Measurements from ENCODE around the gene AP1B1.

AP1B1 gene

DNA sequence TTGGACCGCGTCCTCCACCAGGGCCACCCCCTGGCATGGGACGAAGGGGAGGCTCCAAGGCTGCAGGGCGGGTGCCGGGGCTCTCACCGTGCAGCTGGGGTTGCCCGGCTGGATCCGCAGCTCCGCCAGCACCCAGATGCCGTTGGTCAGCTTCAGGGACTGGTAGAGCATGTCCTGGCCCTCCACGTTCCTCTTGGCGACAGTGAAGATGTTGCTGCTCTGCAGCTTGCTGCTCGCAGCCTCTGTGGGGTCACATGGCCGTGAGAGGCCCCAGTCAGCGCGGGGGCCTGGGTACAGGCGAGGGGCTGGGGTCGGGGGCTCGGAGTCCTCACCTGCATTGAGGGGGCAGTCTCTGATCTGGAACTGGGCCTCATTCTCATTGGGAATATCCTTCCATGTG lies 58.1 kb downstream of the AP1B1 start:
- no peak for DNase-seq

DNA sequence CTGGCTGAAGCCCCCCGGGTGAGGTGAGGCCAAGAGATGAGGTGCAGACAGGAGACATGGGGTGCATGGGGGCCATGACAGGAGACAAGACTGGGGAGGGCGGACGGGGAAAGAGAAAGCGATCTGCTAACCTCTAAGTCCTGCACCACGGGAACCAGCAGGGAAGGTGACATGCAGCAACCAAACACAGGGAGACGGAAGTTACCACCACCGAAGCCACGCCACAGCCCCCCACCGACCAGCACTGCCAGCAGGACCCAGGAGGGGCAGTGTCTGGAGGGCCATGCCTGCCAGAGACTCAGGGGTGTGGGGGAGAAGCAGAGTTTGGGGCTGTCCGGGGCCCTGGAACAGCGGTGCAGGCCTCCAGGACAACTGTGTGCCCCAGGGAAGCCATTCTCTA lies 58.8 kb downstream of the AP1B1 start:
- DNase-seq: no peak

DNA sequence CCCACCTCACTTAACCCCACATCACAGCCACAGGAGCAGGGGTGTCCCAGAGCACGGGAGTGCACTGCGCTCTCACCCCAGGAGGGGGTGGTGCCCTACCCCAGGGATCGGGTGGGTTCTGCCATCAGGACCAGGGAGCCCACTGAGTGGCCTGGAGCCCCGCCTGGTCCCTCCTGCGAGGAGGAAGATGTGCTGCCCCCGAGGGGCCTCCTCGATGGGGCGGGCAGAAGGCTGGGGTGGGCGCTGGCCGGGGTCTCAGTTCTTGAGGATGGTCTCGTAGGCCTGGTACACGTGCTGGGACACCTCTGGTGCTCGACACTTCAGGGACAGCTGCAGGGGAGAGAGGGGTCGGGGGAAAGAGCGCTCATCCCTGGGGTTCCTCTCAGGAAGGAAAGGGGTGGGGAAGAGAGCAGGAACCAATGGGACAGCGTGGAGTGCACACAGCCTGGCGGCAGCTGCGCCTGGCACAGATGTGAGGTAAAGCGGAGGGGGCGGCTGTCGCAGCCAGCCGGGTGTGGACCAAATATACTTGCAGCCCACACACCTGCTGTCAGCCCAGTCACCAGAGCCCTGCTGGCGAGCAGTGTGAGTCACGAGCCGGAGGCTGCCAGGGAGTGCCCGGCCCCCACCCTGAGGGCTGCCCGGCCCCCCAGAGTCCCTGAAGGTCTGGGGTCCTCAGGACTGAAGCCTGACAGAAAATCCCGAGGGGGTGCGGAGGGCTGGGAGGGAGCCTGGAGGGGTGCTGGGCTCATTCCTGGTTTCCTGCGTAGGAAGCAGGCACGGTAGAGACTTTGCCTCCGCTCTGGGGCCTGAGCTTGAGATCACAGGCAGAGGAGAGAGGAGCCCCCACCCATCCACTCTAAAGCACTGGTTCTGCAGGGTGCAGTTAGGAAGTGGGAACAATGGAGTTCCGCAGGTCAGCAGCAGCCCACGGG lies 59.5 kb downstream of the AP1B1 start:
- DNase-seq: no peak

DNA sequence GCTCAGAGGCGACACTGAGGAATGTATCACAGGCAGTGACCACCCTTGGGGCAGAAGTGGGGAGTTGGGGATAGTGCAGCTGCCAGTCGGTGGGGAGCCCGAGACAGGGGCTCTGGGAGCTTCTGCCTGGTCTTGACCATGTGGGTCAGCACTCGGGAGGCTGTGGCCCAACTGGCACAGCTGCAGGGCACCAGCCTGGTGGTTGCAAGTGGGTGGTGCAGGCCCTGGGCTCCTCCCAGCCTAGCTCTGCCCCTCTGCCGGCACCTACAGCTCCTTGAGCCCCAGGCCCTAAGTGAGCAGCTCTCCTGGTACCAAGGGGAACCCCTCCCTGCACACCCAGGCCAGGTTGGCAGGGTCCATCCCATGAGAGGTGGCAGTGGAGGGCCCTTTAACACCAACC lies 60.3 kb downstream of the AP1B1 start:
- DNase-seq: no peak

DNA sequence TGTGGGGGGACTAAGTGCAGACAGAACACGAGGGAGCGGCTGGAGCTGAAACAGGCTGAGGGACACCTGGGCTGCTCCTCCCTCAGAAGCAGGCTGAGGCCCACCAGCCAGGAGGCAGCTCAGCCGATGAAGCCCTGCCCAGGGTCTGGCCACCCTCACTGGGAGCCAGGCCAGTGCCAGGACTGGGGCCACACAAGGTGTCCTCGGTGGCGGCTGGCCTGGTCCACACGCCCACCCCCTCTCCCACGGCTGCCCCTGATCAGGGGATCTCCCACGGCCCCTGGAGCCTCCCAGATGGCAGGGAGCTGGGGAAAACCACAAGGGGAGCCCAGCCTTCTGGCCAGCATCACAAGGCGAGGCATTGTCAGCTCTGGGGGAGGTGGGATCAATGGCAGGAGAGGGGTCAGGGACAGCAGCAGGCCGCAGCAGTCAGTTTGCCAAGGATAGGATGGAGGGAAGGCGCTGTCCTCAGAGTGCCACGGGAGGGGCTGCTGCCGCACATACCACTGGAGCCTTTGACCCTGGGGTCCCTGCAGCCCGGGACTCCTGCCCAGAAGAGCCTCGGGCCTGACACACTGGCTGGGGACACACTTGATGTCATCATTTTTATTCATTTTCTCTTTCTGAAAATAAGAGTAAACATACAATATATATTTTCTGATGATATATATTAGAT lies 61.1 kb downstream of the AP1B1 start:
- no peak for DNase-seq

DNA sequence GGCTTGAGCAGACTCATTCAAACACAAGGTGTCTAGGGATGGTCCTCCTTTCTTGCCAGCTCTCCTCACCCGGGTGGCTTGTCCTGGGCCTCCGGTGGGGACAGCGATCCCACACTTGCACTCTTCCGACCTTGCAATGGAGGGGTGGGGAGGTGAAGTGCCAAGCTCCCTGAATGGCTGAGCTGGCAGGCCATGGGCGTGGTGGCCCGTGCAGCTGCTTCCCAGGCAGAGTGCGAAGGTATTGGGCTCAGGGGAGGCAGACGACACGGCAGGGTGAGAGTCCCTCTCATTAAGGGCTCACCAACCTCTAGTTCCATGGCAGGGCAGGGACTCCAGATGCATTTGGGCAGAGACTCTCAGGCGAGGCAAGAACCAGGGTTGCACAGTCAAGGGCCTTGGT lies 61.9 kb downstream of the AP1B1 start:
- DNase-seq: no peak

DNA sequence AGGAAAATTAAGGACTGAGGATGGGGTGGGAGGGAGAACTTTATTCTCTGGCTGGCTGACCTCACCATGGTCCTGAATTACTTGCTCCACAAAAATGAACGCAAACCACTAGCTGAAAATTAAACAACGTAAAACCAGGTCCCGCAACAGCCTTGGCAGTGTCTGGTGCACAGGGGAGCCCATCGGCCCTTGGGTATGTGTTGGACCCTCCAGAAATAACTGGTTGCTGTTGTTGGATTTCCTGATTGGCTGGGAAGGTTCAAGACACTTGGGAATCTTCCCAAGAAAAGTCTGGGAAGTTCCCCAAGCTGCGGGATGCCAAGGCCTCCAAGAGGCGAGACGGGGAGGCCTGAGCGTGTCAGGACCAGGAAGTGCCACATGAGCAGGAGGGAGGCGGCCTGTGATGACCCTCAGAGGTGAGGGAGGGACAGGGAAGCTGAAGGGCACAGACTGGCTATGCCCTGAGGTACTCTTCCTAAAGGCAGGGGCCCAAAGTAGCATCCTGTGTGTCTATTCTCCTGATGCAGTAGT lies 62.5 kb downstream of the AP1B1 start:
- DNase-seq: no peak

DNA sequence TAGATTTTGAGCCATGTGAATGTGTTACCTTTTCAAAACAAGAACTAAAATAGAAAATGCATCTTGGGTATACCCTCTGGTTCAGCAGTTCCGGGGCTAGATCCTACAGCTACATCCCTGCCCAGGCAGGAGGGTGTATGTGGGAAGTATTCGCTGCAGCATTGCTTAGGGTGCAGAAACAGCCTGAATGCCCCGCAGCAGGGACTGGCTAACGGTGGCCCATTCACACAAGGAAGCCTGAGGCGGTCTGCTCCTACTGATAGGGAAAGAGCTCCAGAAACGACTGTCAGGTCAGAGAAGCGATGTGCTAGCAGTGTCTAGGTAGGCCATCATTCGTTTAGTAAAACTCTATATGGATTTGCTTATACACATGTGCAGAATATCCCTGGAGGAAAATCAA lies 63.0 kb downstream of the AP1B1 start:
- DNase-seq: no peak

DNA sequence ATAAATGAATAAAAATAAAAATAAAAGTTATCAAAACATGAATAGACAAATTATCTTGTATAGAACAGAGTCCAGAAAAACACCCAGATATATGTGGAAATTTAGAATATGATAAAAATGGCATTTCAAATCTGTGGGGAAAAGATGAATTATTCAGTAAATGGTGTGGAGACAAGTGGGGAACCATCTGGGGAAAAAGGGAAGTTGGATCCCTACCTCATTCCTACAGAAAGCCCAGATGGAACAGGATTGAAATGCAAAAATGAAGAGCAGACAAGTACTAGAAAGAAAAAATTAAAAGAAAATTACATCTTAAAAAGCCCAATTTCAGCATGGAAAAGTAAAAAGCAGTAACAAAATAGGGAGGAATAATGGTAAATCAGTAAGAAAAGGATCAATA lies 64.7 kb downstream of the AP1B1 start:
- no peak for DNase-seq

DNA sequence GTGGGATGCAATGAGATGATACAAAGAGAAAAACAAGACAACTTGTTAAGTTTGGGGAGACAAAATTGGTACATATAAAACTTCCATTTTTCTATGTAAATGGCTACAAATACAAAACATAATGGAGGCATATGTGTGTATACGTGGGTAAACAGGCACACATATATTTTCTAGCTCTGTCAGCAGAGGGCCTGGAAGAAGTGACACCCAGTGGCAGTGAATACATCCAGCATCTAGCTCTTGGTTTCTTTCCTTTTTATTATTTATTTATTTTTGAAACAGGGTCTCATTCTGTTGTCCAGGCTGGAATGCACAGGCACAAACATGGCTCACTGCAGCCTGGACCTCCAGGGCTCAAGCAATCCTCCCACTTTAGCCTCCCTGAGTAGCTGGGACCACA lies 67.8 kb downstream of the AP1B1 start:
- no peak for DNase-seq

DNA sequence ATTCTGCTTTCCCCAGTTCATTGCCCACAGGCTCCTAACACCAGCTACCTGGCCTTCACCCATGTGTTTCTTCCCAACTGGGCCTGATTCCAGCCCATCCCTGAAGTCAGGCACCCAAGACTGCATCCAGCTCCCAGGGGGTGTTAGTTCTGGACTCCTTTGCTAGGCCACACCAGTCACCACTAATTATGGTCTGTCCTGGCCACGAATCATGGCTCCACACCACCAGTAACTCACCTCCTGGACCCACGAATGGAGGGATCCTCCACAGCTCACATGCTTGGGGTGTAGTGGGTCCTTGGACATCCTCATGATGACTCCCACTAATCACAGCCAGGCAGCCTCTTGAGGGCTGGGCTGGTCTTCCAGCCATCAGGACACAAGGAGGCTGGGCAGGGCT lies 69.3 kb downstream of the AP1B1 start:
- DNase-seq: no peak

DNA sequence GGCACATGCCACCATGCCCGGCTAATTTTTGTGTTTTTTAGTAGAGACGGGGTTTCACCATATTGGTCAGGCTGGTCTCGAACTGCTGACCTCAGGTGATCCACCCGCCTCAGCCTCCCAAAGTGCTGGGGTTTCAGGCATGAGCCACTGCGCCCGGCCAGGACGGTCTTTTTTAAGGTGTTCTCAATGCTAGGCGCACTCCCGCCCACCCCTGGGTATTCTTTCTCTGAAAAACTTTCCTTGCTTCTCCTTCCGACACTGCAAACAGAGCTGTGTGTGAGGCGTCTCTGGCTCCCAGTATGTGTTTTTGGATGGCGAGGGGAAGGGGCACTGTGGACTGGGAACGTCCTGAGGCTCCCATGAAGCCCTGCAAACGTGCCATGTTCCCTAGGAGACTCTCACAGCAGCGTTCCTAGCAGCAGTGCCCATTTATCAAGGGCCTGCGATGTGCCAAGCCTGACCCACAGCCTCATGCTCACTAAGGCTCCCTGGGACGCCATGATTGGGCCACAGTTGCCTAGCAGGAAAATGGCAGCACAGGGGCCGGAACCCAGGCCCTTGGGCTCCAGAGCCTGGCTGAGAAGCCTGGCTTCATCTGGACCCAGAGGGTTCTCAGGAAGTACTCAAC lies 70.4 kb downstream of the AP1B1 start:
- no peak for DNase-seq

DNA sequence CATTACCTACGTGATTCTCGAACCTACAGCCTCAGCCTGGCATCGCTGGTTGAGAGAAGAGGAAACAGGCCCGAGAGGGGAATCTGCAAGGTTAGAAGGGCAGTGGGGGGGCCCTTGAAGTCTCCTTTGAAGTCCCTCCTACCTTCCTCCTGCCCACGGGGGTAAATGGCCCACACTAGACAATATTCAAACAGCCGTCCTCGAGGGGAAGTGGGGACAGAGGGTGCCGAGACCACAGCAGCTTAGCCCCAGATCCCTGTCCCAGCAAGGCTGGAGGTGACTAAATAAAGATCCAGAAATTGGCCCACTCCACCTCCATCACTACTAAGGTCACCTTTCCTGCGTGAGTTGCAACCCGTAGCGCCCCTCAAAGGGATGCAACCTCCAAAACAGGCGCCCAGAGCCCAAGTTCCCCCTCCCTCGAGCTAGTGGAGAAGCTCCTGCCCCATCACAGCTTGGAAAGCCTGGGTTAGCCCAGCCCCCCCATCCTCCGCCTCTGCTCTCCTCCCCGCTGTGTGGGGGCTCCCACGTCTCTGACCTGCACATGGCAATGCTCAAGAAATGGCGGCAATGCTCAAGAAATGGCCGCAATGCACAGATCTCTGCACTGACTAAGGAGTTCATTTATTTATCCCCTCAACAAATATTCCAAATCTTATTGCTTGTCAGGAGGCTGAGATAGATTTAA lies 72.1 kb downstream of the AP1B1 start:
- DNase-seq: no peak

DNA sequence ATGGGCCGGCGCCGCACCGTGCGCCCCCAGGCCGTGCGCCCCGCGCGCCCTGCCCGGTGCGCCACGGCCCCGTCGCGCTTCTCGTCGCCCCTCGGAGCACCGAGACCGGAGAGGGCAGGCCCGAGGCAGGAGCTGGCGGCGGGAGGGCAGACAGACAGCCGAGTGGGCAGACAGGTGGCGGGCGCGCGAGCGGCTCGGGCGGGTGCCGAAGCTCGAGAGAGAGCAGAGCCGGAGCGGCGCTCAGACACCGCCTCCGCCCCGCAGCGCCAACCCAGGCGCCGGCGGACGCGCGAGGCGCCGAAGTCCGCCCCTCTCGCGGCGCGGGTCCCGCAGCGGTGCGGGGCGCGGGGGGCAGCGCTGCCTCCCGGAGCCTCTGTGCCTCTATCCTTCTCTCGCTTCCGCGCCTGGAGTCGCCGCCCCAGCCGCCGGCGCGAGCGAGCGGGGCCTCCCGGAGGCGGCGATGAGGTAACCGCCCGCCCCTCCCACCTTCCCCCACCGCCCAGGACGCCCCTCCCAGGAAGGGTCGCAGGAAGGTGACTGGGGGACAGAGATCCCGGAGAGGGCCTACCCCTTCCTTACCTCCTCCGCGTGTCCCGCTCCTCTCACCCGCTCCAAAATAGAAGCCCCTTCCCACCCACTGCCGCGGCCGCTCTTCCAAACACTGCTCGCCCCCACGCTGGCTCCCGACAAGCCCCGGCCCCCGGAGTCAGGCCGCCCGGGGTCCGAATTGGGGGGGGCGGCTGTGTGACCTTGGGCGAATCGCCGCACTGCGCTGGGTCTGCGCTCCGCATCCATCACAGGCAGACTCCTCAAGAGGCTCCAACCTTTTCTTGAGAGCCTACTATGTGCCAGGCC lies 72.9 kb downstream of the AP1B1 start, which contains the start of gene RASL10A:
Gene RASL10A, minus strand, starts transcription at position 412 of the 855 bp plus-strand sequence. CDS start 451 bp downstream, outside the sequence.
- no peak for DNase-seq

DNA sequence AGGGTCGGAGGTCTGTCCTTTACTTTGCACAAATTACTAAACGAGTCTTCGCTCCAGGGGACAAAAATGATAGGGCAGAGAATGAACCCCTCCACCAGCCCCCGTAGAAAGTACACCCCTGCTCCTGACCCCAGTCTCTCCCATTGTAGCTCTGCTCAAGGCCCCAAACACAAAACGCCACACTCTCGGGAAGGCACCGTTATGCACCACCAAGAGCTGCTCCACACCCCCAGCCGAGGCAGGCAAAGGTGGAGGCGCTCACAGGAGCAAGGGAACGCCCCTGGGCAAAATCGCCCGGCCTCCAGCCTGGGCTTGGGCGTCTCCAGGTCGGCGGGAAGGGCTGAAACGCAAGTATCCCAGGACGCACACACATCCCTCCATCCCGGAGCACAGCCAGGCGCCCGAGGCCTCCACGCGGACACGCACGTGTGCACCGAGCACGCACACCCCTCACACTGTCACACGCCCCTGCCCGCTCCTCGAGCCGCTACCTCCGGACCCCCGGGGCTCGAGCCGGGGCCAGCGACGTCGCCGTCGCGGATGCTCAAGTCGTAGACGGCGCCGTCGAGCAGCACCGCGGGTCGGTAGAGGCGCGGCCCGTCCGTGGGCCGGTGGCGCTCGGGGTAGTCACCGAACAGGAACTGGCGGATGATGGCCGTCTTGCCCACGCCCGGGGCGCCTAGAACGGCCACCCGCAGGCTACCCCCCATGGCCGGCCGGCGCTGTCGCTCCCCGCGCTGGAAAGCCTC lies 73.7 kb downstream of the AP1B1 start:
- DNase-seq: no peak

DNA sequence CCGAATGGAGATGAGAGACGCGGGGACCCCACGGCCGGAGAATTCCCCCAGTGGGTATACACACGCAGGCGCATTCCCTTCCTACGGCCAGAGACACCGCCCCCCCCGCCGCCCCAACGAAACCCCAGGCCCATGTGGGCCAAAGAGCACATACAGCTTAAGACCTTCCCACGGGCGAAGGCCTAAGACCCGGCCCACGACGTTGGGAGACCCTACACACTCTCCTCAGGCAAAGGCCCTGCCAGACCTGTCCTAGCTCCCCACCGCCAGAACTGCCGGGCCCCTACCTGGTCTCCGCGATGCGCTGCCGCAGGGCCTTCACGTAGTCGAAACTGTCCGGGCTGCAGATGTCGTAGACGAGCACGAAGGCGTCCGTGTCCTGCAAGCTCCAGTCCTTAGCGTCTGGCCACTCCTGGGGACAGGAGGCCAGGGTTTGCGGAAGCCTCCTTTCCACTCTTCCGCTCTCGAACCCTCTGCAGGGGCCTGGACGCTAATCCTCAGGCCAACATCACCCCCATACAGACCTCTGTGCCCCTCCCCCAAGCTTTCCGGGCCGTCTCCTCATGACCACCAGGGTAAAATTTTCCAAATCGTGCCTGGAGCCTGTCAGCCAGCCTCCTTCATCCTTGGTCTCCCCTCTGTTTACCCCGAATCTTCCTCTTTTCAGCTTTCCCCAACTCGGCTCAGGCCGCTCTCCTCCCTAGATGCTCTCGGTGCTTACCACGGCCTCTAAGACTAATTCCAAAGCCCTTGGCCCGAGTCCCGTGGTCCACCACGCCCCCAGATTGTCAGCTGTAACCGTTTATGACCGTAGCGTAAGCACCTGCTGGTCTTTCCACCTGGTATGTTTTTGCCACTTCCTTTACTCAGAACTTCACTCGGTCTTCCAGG lies 74.5 kb downstream of the AP1B1 start:
- no peak for DNase-seq

DNA sequence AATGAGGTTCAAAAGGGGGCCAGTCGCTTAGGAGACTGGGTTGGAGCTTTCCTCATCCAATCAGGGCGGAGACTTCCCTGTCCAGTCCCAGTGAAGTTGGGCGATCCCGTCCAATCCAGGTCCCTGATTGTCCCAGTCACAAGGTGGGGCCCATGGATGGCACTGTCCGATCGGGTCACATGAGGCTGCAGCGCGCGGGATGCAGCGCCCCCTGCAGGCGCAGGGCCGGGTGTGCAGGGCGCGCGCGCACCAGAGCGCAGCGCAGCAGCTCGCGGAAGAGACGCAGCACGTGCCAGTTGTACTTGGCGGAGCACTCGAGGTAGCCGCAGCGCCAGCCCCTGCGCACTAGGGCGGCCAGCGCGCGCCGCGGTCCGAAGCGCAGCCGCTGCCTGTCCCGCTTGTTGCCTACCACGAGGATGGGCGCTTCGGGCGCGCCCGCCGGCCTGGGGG lies 75.2 kb downstream of the AP1B1 start:
- DNase-seq: no peak

DNA sequence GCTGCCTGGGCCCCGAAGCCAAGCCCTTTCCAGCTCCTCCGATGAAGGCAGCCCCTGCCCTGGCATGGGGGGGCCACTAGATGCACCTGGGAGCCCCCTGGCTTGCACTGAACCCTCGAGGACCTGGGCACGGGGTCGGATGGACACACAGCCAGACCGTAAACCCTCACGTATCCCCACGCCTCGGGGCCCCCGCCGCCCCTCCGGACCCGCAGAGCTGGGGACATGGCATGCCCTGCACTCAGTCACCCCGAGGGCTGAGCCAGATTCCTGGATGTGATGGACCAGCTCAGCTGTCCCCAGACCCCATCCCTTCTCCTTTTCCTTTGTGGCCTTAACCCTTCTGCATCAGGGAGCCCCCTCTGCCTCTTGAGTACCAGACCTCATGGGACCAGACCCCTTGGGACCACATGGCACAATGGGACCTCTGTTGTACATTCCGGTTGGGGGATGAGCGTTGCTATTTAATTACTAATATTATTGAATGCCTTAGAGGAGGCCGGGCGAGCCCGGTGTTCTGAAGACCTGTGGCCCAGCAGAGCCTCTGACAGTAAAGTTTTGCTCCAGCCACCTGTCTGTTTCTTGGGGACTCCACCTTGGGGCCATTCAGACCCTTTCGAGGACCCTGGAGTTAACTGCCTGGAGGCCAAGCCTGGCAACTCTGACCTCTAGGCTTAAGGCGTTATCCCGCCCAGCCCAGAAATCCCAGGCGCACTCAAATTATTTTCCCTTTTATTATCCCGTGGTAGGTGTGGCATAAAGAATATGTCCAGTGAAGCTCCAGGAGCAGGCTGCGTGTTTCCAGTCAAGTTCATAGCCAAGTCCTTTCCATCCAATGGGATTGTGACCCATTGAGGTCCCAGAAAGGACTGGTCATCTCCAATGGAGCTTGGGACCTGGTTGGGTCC lies 75.9 kb downstream of the AP1B1 start:
- DNase-seq: no peak

All from islet precursor cell (in vitro differentiated cells).